ENCODE results near the gene PIGZ. TPM values are rescaled to one million over a fixed set of nuclear protein-coding genes. Genes with fewer than 3 reads are reported as not detected.

PIGZ gene
- total and polyA plus RNA-seq, 9 of the 15 experiments (the other 6 are each of a cell fraction or from before 2014, with no cell fraction given): 0.15 to 1.8 (median 0.76) TPM

GRCh38 chr3:196992461-196993065 lies 23.9 kb upstream of the PIGZ start (continued):
- no peak for TF ChIP-seq TAF15 (IDR thresholded peaks at IDR 0.05; ENCODE audit: low read depth, low read length)

- in situ Hi-C loops (cut with MboI) (loop anchor here (25.0 kb wide), 1 partner anchor 520 kb away; no protein-coding TSS in a partner anchor), intact Hi-C loops (cut with micrococcal nuclease) (no loop called here)
- Histone ChIP-seq H3K79me2 (ENCODE audit: control insufficient read depth, insufficient read depth, low read length) (no peaks in the 10 kb centered on the region), H3K27me3 (ENCODE audit: control insufficient read depth in 2 of 2, insufficient read depth in 2 of 2, low read length in 2 of 2) (no peaks in the 10 kb centered on the region), H3K4me3 (no peak overlapping the region), H2AFZ (ENCODE audit: low read depth, low read length) (no peak overlapping the region), H3K9me1 (ENCODE audit: control insufficient read depth, insufficient read depth, low read length) (peaks cover 4% of the 10 kb centered on the region), H3K9me3 (replicated peaks; ENCODE audit: control insufficient read depth, insufficient read depth, low read depth, low read length) (no peaks in the 10 kb centered on the region), H3K27ac (ENCODE audit: extremely low read depth, low read depth, low read length) (no peak overlapping the region), H3K9ac (ENCODE audit: insufficient read depth in 1 of 2, low read depth in 2 of 2, low read length in 2 of 2) (no peak overlapping the region), H4K20me1 (replicated peaks; ENCODE audit: control insufficient read depth, insufficient read depth, low read length) (0 out of 2 replicates have a peak, but pooled peaks cover 4% of the 10 kb centered on the region), H3K36me3 (ENCODE audit: control insufficient read depth, insufficient read depth, low read length) (no peaks in the 10 kb centered on the region), H3K4me1 (replicated peaks in 1 of 2; ENCODE audit: control insufficient read depth in 2 of 2, insufficient read depth in 2 of 2, low read length in 2 of 2) (peaks cover 18 to 46% of the 10 kb centered on the region in 2 experiments), H3K4me2 (ENCODE audit: insufficient read depth, low read length) (no peak overlapping the region)
- TF ChIP-seq GTF2F1 (IDR thresholded peaks at IDR 0.05; ENCODE audit: low read depth, low read length) (no peak), SETDB1 (IDR thresholded peaks at IDR 0.05; ENCODE audit: low read length) (no peak), ZNF282 (CRISPR knock-in tag; IDR thresholded peaks at IDR 0.05) (no peak), NR2C2 (CRISPR knock-in tag; IDR thresholded peaks at IDR 0.05) (no peak), NR2C2 (tag; IDR thresholded peaks at IDR 0.05) (no peak), SRSF7 (optimal IDR thresholded peaks at IDR 0.05; ENCODE audit: low read depth, low read length) (no peak)
- CTCF ChIA-PET (ENCODE audit: low intra/inter-chr PET ratio): no interaction called here
- FAIRE-seq (no peak), ATAC-seq (no peak), DNase-seq (ENCODE audit: extremely low read depth in 1 of 4, low spot score in 3 of 4) (no peak)
- POLR2A ChIA-PET: no interaction called here
- BruUV-seq (replicated peaks): no TSS peak
- 73% methylated on average over 28 of the region's 28 CpGs for WGBS (ENCODE audit: insufficient coverage, low coverage, missing lambda C conversion rate)
Measured at GRCh38 chr3:196991581-196992460, 23.2 kb upstream of the PIGZ start.
